Measurements from ENCODE around the gene KIF12.
"Not testable (repeated sequence)": the region's sequence is repeated elsewhere in the genome, so short reads cannot be mapped to it uniquely, and the experiment has no call there.

Gene KIF12

DNA sequence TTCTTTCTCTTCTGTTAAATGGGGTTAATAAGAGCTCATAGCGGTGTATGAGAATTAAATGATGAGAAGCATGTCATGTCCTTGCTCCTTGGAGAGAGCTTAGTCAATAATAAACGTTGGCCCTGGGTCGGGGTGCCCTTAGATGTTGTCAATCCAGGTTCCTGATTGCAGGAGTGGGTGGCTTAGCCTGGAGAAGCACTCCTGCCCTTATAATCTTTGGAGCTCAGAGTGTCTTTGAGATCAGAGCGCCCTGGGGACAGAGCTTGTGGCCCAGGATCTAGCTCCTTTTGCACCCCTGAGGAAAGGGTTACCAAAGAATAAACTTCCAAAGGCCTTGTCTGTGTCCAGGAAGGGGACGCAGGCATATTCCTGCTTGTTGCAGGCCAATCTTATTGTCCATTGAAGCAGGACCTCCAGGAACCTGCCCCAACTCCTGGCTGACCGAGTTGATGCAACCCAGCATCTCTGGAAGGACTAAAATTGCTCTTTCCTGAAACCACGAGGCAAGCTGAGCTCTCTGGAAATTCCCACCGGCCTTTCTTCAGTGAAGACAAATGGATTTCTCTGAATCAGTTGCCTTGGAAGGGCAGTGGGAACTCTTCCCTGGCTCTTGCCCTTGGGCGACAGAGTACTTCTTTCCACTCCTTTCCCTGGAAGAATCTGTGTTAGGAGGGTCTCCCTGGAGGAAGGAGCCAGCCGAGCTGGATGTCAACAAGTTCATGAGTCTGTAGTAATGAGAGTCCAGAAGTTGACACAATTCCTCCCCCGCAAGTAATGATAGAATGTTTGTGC is 14.6 kb downstream of the KIF12 start:
- DNase-seq (ENCODE audit: low spot score): no peak

DNA sequence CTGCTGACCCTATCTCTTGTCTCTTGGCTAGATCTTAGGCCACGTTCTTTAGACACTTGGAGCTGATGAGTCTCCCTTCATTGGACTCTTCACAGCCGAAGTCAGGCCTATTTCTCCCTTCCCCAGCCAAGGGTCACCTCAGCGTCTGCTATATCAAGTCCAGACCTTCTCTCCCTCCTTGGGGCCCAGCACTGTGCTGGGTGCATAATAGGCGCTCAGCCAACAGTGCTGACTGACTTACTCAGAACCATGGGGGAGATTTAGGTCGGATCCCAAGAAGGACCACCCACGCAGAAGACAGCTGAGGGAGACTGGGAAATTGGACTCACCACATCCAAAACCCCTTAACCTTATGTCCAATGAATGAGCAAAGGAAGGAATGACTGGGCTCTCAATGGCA is 15.4 kb downstream of the KIF12 start:
- DNase-seq (ENCODE audit: low spot score): no peak

DNA sequence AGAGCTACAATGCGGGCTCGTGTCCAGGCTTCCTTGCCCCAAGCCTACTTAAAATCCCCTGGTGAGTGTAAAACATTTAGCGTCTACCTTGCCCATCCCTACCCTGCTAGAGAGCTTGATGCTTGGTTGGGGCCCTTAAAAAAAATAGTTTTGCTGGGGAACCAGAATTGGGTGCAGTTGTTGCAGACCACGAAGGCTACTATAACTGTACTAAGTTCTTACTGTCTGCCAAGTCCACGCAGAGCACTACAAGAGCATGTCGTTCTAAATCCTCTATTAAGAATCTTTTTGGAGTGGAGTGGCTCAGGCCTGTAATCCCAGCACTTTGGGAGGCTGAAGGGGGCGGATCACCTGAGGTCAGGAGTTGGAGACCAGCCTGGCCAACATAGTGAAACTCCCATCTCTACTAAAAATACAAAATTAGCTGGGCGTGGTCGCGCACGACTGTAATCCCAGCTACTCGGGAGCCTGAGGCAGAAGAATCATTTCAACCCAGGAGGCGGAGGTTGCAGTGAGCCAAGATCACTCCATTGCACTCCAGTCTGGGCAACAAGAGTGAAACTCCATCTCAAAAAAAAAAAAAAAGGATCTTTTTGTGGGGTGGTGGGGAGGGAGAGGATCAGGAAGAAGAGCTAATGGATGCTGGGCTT is 16.2 kb downstream of the KIF12 start:
- DNase-seq (ENCODE audit: low spot score): not testable (repeated sequence)

DNA sequence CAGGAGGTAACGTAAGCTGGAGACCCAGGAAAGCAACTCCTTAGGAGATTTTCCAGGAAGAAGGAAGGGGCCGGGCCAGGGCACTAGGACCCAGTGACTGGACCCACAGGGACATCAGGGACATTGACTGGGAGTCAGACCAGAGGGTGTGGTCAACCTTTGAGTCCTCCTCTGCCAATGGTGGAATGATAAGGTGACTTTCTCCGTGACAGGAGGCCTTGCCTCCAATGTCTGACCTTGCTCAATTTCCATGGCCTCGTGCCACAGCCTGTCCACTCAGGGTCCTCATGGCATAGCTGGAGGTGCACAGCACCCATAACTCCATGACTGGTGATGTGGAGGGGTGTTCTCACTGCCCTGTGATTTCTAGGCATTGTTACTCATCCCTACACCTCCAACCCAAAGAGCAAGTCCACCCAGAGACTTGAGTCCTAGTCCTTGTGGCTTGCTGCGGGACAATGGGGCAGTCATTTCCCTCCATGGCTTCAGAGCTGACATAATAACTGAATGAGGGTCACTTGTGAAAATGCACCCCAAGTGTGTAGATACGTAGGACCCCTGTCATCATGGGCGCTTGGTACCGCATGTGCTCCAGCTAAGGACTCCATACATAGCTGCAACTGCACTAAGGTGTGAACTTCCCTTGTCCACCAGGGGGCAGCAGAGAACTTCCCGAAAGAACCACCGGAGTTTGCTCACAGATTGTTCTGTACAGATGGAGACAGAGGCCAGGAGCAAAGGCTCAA is 16.9 kb downstream of the KIF12 start:
- peak; percentile 92 for DNase-seq (ENCODE audit: low spot score)

DNA sequence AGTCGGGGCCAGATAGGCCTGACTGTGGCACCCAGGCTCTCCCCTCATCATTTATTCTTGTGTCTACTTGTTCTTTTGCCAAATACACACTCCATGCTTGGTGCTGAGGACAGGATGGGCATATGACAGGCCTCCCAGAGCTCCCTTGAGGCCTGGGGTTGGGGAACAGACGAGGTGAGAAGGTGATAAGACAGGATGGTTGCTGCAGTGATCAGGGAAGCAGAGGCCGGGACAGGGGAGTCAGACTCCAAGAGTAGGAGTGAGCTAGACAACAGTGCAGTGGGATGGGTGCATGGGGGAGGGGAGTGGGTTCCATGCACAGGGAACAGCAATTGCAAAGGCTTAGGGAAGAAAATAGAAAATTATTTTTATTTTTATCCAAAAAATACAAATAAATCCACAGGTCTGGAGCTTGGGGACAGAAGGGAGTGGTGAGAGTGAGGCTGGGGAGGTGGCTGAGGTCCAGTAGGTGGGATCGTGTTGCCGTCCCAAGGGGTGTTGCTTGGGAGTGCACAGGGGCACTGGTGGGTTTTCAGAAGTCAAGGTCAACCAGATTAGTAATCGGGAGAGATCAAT is 17.6 kb downstream of the KIF12 start:
- no peak for DNase-seq (ENCODE audit: low spot score)

DNA sequence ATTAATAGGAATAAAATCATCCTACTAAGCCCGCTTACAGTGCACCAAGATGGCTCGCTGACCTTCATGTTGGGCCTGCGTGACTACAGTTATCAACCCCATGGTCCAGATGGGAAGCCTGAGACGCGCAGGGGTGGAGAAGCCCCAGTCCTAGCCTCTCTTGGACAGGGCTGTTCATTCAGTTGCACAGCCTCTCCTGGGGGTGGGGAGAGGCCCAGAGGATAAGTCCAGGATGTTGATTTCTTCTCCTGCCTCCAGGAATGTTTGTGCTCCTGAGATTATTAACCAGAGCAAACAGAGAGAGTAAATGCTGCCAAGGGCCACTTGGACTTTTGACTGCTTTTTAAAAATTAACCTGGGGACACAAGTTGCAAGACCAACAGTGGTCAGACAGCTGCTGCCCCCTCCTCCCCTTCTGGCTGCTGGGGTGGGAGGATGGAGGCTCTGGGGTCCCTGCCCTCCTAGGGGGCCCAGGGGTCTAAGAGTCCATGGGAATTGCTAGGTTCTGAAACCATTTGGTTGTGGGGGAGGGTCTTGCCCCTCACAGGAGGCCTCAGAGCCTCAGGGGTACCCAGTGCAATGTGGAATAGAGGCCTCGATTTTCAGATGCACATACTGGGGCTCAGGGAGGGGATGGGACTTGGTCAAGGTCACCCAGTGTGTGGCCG is 18.2 kb downstream of the KIF12 start:
- DNase-seq (ENCODE audit: low spot score): no peak

DNA sequence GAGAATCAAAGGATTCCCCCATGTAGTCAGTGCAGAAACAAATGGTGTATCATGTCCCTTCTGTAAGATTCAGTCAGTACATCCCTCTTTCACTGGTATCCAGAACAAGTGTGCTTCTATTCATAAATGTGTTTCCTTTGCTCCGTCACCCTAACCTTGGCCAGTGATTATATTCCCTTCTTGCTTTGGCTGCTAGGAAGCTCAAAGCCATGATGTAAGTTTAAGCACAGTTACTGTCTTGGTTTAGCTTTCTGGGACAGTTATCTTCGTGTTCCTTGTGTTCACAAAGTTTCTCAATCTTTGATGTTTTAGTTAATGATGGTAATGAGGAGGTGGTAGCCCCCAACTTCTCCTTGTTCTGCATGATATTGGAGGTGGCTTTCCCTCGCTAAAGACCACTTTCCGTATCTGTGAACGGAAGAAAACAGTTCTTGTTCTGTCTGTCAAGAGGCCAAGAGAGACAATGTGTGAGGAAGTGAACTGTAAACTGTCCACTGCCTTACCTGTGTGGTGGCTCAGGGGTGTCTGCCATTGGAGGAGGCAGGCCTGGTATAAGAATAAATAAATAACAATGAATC is 18.8 kb downstream of the KIF12 start:
- no peak for DNase-seq (ENCODE audit: low spot score)

DNA sequence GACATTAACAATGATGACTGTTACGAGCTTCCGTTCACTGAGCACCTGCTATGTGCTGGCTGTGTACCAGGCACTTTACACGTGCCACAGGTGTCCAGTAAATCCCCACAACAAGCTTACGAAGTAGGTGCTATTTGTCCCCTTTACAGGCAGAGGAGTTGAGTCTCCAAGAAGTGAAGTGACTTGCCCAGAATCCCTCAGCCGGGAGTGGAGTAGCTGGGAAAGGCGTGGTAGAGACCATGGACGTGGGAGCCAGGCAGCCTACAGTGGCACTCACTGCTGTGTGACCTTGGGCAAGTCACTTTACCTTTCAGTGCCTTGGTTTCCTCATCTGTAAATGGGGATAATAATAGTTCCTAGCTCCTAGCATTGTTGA is 20.3 kb downstream of the KIF12 start:
- no peak for DNase-seq (ENCODE audit: low spot score)

DNA sequence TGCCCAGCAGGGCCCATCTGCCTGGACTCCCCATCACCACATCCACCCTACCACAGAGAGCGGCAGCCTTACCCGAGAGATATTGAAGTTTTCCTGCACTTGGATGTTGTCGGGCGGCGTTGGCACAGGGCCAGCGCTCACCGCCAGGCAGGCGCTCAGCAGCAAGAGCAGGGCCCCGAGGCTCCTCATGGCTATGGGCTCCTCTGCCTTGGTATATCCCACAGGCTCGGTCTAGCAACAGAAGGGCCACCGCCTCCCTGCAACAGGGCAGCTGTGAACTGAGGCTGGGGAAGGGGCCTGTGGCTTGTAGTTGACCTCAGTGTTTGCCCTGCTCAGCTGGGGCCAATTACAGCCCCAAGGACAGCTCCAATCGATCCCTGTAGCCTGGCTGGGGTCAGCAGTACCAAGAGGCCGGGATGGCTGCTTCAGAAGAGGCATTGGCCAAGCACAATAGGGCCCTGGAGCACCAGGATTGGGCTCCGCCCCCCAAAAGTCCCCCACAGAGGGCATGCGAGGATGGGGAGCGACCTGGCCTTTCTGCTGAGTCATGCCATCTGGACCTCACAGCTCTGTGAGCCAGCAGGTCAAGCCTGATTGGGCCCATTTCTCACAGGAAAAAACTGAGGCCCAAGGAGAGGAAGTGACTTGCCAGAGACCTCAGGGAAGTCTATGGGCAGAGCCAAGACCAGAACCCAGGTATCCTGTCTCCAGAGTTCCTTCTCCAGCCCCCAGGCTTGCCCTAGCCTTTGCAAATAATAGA is 20.9 kb downstream of the KIF12 start, which contains the start of gene AMBP:
Gene AMBP, minus strand, starts transcription at position 280 of the 760 bp plus-strand sequence. Its CDS starts 91 bp downstream, at position 189.
- no peak for DNase-seq (ENCODE audit: low spot score)

DNA sequence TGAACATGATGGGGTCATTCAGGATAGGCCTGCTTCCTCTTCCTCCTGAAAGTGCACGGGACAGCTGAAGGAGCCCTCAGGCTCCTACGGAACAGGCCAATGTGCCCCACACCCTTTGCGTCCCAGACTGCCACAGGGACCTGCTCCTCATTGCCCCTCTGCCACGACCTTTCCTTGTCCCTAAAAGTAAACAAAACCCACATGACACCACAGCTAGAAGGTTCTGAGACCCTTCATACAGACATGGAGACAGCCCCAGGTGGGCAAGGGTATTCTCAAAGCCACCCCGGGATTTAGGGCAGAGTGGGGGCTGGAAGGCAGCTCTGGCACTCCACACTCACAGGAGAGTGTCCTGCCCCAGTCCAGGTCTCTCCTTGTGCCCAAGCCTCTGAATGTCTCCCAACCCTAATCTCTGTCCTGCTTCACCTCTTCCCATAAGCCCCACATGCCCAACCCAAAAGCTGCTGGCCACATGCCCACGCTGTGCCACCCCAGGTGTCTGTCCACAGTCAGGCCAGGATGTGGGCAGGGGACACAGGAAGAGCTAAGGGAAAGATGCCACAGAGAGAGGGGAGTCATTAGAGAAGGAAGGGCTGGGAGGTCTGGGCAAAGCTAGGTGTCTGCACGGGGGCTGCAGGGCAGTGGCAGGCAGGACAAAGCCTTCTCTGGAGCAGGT is 21.8 kb downstream of the KIF12 start:
- DNase-seq (ENCODE audit: low spot score): no peak

DNA sequence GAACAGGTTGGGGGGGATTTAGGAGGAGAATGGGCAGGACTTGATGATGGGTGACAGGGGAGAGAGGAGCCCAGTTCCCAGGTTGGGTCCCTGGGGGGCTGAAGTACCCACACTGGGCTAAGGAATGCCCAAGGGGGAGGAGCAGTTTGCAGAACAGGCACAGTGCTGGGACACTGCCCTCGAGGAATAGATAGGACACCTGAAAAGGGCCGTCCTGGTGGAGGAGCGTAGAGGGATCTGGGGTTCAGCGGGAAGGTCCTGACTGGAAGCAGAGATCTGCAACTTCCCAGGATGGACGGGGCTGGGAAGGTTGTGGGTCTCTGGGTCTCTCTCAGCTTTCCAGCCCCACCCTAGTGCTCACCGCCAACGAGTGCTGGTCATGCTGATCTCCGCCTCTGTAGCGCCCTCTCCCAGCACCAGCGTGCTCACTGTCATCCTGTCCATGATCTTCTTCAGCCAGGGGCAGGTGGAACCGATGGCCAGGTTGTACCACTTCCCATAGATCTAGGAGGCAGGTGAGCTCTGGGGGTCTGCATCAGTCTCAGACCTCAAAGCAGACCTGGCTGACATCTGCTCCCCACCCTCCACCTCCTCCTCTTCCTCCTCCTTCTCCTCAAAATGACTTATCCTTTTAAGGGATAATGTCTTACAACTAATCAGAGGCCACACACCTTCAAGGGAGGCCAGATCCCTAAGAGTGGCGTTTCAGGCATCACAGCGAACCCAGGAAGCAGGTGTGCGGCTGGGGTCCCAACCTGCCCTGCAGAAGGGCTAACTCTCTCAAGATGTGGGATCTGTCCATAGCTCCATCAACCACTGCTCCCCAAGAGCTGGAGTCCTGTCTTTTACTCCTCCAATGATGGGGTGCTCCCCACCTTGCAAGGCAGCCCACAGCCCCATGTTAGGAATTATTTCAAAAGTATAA is 22.6 kb downstream of the KIF12 start:
- no peak for DNase-seq (ENCODE audit: low spot score)

DNA sequence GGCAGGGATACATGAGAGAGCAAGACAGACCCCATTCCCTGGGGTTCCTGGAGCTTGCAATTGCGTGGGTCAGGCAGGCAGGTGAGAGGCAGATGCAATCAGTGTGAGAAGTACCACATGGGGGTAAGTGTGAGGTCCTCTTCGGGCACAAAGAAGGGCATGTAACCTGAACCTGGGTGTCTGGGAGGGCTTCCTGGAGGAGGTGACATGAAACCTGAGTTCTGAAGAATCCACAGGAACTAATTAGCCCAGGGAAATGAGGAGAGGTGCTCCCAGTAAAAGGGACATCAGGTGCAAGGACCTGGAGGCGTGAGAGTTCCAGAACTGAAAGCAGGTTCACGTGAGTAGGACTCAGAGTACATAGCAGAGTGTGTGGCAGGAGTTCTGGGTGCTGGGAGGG is 23.5 kb downstream of the KIF12 start:
- DNase-seq (ENCODE audit: low spot score): no peak

DNA sequence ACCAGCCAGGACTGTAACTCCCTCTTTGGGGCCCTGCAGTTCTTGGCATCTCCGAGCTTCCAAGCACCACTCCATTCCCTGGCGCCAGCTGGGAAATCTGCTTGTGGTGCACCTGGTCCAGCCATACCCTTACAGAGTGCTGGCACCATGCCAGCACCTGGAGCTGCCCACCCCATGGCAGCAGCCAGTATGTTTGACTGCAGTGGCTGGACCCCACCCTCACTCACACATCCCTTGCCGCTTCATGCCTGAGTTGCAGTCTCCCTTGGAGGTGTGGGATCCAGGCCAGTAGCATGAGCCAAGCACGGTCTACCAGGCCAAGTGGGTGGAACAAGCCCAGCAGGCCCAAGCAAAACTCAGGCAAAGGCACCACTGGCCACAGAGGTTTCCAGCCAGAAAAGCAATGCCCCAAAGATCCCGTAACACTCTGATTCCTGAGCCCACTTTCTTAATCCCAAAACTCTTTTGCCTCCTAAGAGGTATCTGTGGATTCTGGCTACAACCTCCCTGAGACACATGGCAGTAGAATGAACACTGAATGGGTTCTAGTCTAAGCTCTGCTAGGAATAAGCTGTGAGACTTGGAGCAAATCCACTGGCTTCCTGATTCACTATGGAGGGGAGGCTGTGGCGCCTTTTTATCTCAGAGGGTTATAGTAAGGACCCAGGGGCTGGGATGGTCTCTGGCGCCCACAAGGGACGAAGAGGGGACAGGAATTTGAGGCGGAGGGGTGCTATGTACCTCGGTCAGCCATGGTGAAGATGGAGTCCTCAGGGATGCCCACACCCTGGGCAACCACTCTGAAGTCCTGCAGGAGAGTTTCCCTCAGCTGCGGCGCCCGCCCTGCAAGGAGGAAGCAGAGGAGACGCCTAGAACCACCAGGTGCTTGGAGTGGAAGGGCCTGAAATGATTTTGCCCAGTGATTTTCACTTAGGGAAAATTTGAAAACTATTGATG is 26.6 kb downstream of the KIF12 start:
- DNase-seq (ENCODE audit: low spot score): no peak

DNA sequence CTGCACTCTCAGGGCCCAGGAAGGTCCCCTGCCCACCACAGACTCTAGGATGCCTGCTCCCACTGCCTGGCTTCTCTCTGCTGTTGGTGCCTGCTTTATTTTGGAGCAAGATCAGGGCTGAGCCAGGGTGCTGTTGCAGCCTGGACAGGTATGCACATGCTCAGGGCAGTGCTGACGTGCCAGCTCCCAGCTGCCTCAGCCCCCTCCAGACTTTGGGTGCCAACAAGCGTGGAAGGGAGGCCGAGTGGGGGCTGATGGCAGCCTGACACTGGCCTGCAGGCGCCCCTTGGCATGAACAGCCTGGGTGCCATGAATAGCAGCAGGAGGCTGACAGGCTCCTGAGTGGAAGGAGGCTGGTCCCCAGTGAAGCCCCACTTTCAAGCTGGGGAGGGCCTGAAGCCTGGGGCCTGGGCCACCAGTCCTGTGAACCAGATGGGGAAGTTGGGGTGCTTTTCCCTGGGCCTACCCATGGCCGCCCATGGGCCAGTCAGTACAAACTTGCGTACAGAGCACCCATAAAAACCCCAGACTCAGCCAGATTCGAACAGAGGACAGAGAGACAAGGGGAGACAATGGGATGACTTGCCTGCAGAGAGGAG is 27.8 kb downstream of the KIF12 start:
- no peak for DNase-seq (ENCODE audit: low spot score)

DNA sequence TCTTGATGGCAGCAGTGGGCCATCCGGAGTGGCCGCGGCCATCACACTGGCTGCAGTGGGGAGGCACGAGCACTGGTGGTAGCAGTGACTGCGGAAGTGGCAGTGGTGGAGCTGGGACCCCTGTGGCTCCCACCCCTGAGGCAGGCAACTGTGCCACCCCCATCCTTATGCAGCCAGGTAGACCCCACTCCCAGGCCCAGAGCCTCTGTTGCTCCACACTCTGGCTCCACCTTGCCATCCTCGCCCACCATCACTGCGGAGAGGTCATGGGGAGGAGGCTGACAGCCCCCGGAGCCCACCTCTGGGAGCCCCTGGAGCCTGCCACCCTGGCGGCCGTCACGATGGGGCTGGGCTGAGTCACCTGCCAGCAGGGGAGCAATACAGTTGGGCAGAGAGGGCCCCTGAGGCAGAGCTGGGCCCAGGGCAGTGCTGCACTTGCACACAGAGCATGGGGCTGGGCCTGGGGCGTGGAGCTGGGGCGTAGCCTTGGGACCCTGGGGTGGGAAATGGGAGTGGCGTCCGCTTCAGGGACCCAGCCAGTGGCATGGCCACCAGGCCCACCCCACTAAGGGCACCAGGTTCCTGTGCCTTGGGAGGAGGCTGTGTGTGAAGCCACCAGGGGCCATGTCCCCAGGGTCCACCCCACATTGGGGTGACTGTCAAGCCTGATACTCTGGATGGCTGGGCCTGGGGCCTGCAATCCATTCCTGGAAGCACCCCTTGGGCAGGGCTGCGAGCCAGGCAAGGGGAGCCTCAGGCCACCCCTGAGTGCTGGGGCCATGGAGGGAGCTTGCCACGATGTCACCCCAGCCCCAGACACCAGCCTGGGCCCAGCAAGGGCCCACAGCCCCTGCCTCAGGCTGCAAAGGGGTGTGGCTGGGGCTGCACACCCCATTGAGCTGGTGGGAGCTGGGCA is 28.6 kb downstream of the KIF12 start:
- DNase-seq (ENCODE audit: low spot score): no peak

DNA sequence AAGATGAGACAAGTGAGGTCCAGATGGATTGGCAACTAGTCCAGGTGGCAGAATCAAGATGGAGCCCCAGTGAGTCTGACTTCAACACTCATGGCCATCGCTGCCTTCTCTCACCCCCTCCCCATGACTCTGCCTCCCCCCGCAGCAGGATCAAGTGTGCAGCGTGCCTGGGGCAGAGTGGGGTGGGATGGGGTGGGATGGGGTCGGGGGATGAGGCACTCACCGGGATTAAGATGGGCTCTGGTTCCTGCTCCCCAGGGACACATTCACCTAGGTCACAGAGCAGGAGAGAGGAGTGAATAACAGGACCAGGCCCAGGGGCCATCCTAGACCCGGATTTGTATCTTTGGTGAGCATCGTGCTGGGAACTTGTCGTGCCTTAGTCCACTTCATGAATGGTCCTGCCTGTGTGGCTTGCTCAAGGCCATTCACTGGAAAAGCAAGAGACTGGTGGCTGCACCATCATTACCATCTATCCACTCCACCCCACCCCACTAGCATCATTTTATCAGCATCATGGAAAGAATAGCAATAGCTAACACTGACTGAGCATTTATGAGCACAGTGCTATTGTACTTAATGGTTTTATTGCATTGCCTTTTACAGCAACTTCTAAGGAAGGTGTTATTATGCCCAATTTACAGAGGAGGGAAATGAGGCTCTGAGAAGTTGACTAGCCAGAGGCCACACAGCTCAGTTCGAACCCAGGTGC is 29.5 kb downstream of the KIF12 start:
- DNase-seq (ENCODE audit: low spot score): no peak
